Measurements from ENCODE around the gene ADAMTS12.

Gene ADAMTS12

GRCh38 chr5:33776151-33776660 is 115.6 kb downstream of the ADAMTS12 start:
- no peak for TF ChIP-seq CTCF (IDR thresholded peaks at IDR 0.05)

GRCh38 chr5:33774341-33774740 is 117.4 kb downstream of the ADAMTS12 start:
- no peak for TF ChIP-seq CTCF (IDR thresholded peaks at IDR 0.05)

- no peak for TF ChIP-seq CTCF (IDR thresholded peaks at IDR 0.05)
These were observed 119.4 kb downstream of the ADAMTS12 start for GRCh38 chr5:33772380-33772897.

GRCh38 chr5:33769968-33770367 is 121.8 kb downstream of the ADAMTS12 start:
- TF ChIP-seq CTCF (IDR thresholded peaks at IDR 0.05): no peak

GRCh38 chr5:33769196-33769595 is 122.6 kb downstream of the ADAMTS12 start:
- TF ChIP-seq CTCF (IDR thresholded peaks at IDR 0.05): no peak

- no peak for TF ChIP-seq CTCF (IDR thresholded peaks at IDR 0.05)
These were observed 125.8 kb downstream of the ADAMTS12 start for GRCh38 chr5:33766023-33766422.

- TF ChIP-seq CTCF (IDR thresholded peaks at IDR 0.05): no peak
These were observed 127.0 kb downstream of the ADAMTS12 start for GRCh38 chr5:33764786-33765185.

GRCh38 chr5:33763435-33763834 is 128.4 kb downstream of the ADAMTS12 start:
- no peak for TF ChIP-seq CTCF (IDR thresholded peaks at IDR 0.05)

Measured in LNCAP (cell line).